ENCODE measurements around the gene CCL3. TPM values are rescaled to one million over a fixed set of nuclear protein-coding genes. Genes with fewer than 3 reads are reported as not detected.
"Not testable (repeated sequence)": the region's sequence is repeated elsewhere in the genome, so short reads cannot be mapped to it uniquely, and the experiment has no call there.

The CCL3 gene
- total RNA-seq, 1 donor from 2014 or later, result 7.3 TPM

GRCh38 chr17:36128411-36128978 lies 38.6 kb upstream of the CCL3 start:
- Histone ChIP-seq H3K4me1 (ENCODE audit: control insufficient read depth in 3 of 3, insufficient read depth in 3 of 3, low read length in 3 of 3) (no peaks in the 10 kb centered on the region), H3K9me3 (ENCODE audit: control insufficient read depth in 3 of 3, low read length in 3 of 3) (peaks cover 10 to 15% (median 12%) of the 10 kb centered on the region in 3 donors), H3K36me3 (ENCODE audit: control insufficient read depth in 3 of 3, insufficient read depth in 3 of 3, low read length in 3 of 3) (no peaks in the 10 kb centered on the region), H3K27ac (ENCODE audit: low read depth, low read length) (no peak overlapping the region), H3K27me3 (ENCODE audit: control insufficient read depth in 3 of 3, insufficient read depth in 3 of 3, low read length in 3 of 3) (peaks cover 0 to 3% (median 0%) of the 10 kb centered on the region in 3 donors), H3K4me3 (ENCODE audit: low read length in 3 of 3) (no peak overlapping the region), H3K9ac (ENCODE audit: low read depth in 1 of 3, low read length in 3 of 3) (no peak overlapping the region)

GRCh38 chr17:36127911-36128310 lies 38.0 kb upstream of the CCL3 start:
- no peak overlapping the region for H3K9ac ChIP-seq (ENCODE audit: low read depth in 1 of 3, low read length in 3 of 3)
- H3K27ac ChIP-seq (ENCODE audit: low read depth, low read length), result no peak overlapping the region
- peaks cover 10 to 15% (median 12%) of the 10 kb centered on the region in 3 donors for H3K9me3 ChIP-seq (ENCODE audit: control insufficient read depth in 3 of 3, low read length in 3 of 3)
- peaks cover 0 to 3% (median 0%) of the 10 kb centered on the region in 3 donors for H3K27me3 ChIP-seq (ENCODE audit: control insufficient read depth in 3 of 3, insufficient read depth in 3 of 3, low read length in 3 of 3)
- H3K36me3 ChIP-seq (ENCODE audit: control insufficient read depth in 3 of 3, insufficient read depth in 3 of 3, low read length in 3 of 3), result no peaks in the 10 kb centered on the region
- no peaks in the 10 kb centered on the region for H3K4me1 ChIP-seq (ENCODE audit: control insufficient read depth in 3 of 3, insufficient read depth in 3 of 3, low read length in 3 of 3)
- H3K4me3 ChIP-seq (ENCODE audit: low read length in 3 of 3), result no peak overlapping the region

GRCh38 chr17:36127199-36127893 lies 37.4 kb upstream of the CCL3 start:
- no peaks in the 10 kb centered on the region for H3K4me1 ChIP-seq (ENCODE audit: control insufficient read depth in 3 of 3, insufficient read depth in 3 of 3, low read length in 3 of 3)

GRCh38 chr17:36124879-36125824 lies 35.2 kb upstream of the CCL3 start:
- no peak overlapping the region for H3K4me3 ChIP-seq (ENCODE audit: low read length in 3 of 3)
- no peaks in the 10 kb centered on the region for H3K4me1 ChIP-seq (ENCODE audit: control insufficient read depth in 3 of 3, insufficient read depth in 3 of 3, low read length in 3 of 3)
- H3K27ac ChIP-seq (ENCODE audit: low read depth, low read length), result no peak overlapping the region
- H3K27me3 ChIP-seq (ENCODE audit: control insufficient read depth in 3 of 3, insufficient read depth in 3 of 3, low read length in 3 of 3), result peaks cover 0 to 3% (median 0%) of the 10 kb centered on the region in 3 donors
- peaks cover 10 to 15% (median 12%) of the 10 kb centered on the region in 3 donors for H3K9me3 ChIP-seq (ENCODE audit: control insufficient read depth in 3 of 3, low read length in 3 of 3)
- no peaks in the 10 kb centered on the region for H3K36me3 ChIP-seq (ENCODE audit: control insufficient read depth in 3 of 3, insufficient read depth in 3 of 3, low read length in 3 of 3)
- H3K9ac ChIP-seq (ENCODE audit: low read depth in 1 of 3, low read length in 3 of 3), result no peak overlapping the region

More at GRCh38 chr17:36127199-36127893, 37.4 kb upstream of the CCL3 start:
- H3K9me3 ChIP-seq (ENCODE audit: control insufficient read depth in 3 of 3, low read length in 3 of 3), result peaks cover 10 to 15% (median 12%) of the 10 kb centered on the region in 3 donors
- H3K27me3 ChIP-seq (ENCODE audit: control insufficient read depth in 3 of 3, insufficient read depth in 3 of 3, low read length in 3 of 3), result peaks cover 0 to 3% (median 0%) of the 10 kb centered on the region in 3 donors
- no peak overlapping the region for H3K4me3 ChIP-seq (ENCODE audit: low read length in 3 of 3)
- H3K9ac ChIP-seq (ENCODE audit: low read depth in 1 of 3, low read length in 3 of 3), result no peak overlapping the region
- no peaks in the 10 kb centered on the region for H3K36me3 ChIP-seq (ENCODE audit: control insufficient read depth in 3 of 3, insufficient read depth in 3 of 3, low read length in 3 of 3)
- no peak overlapping the region for H3K27ac ChIP-seq (ENCODE audit: low read depth, low read length)

- Histone ChIP-seq H3K4me1 (ENCODE audit: control insufficient read depth in 3 of 3, insufficient read depth in 3 of 3, low read length in 3 of 3) (no peaks in the 10 kb centered on the region), H3K9me3 (ENCODE audit: control insufficient read depth in 3 of 3, low read length in 3 of 3) (peaks cover 10 to 15% (median 12%) of the 10 kb centered on the region in 3 donors), H3K27me3 (ENCODE audit: control insufficient read depth in 3 of 3, insufficient read depth in 3 of 3, low read length in 3 of 3) (peaks cover 0 to 3% (median 0%) of the 10 kb centered on the region in 3 donors), H3K4me3 (ENCODE audit: low read length in 3 of 3) (no peak overlapping the region), H3K36me3 (ENCODE audit: control insufficient read depth in 3 of 3, insufficient read depth in 3 of 3, low read length in 3 of 3) (no peaks in the 10 kb centered on the region), H3K27ac (ENCODE audit: low read depth, low read length) (no peak overlapping the region), H3K9ac (ENCODE audit: low read depth in 1 of 3, low read length in 3 of 3) (no peak overlapping the region)
Observed at GRCh38 chr17:36123431-36123830, 33.5 kb upstream of the CCL3 start.

- H3K9ac ChIP-seq (ENCODE audit: low read depth in 1 of 3, low read length in 3 of 3); H3K36me3 ChIP-seq (ENCODE audit: control insufficient read depth in 3 of 3, insufficient read depth in 3 of 3, low read length in 3 of 3); H3K27ac ChIP-seq (ENCODE audit: low read depth, low read length); H3K4me1 ChIP-seq (ENCODE audit: control insufficient read depth in 3 of 3, insufficient read depth in 3 of 3, low read length in 3 of 3); H3K27me3 ChIP-seq (ENCODE audit: control insufficient read depth in 3 of 3, insufficient read depth in 3 of 3, low read length in 3 of 3); H3K4me3 ChIP-seq (ENCODE audit: low read length in 3 of 3): not testable (repeated sequence)
- peaks cover 6 to 15% (median 12%) of the 10 kb centered on the region in 3 donors for H3K9me3 ChIP-seq (ENCODE audit: control insufficient read depth in 3 of 3, low read length in 3 of 3)
Observed at GRCh38 chr17:36121099-36121498, 31.2 kb upstream of the CCL3 start.

- H3K27ac ChIP-seq (ENCODE audit: low read depth, low read length), result no peak overlapping the region
- no peak overlapping the region for H3K4me3 ChIP-seq (ENCODE audit: low read length in 3 of 3)
- peaks cover 1 to 7% (median 4%) of the 10 kb centered on the region in 3 donors for H3K9me3 ChIP-seq (ENCODE audit: control insufficient read depth in 3 of 3, low read length in 3 of 3)
- no peaks in the 10 kb centered on the region for H3K4me1 ChIP-seq (ENCODE audit: control insufficient read depth in 3 of 3, insufficient read depth in 3 of 3, low read length in 3 of 3)
- no peaks in the 10 kb centered on the region for H3K36me3 ChIP-seq (ENCODE audit: control insufficient read depth in 3 of 3, insufficient read depth in 3 of 3, low read length in 3 of 3)
- no peak overlapping the region for H3K9ac ChIP-seq (ENCODE audit: low read depth in 1 of 3, low read length in 3 of 3)
- H3K27me3 ChIP-seq (ENCODE audit: control insufficient read depth in 3 of 3, insufficient read depth in 3 of 3, low read length in 3 of 3), result no peaks in the 10 kb centered on the region
Observed at GRCh38 chr17:36120221-36120620, 30.3 kb upstream of the CCL3 start.

GRCh38 chr17:36118477-36119353 lies 28.8 kb upstream of the CCL3 start:
- Histone ChIP-seq H3K9ac (ENCODE audit: low read depth in 1 of 3, low read length in 3 of 3) (no peak overlapping the region), H3K36me3 (ENCODE audit: control insufficient read depth in 3 of 3, insufficient read depth in 3 of 3, low read length in 3 of 3) (no peaks in the 10 kb centered on the region), H3K27me3 (ENCODE audit: control insufficient read depth in 3 of 3, insufficient read depth in 3 of 3, low read length in 3 of 3) (no peaks in the 10 kb centered on the region), H3K4me3 (ENCODE audit: low read length in 3 of 3) (no peak overlapping the region), H3K4me1 (ENCODE audit: control insufficient read depth in 3 of 3, insufficient read depth in 3 of 3, low read length in 3 of 3) (no peaks in the 10 kb centered on the region), H3K9me3 (ENCODE audit: control insufficient read depth in 3 of 3, low read length in 3 of 3) (no peaks in the 10 kb centered on the region), H3K27ac (ENCODE audit: low read depth, low read length) (no peak overlapping the region)

Data from skeletal muscle tissue (tissue), 4 donors.